PFSK-1 (cell line): ENCODE data around the gene CNIH3.

Experiments
- FOXP2 ChIP-seq: optimal IDR thresholded peaks from 2 replicates; pipeline ENCODE3; 2011; ENCODE audit warnings: borderline replicate concordance, control low read depth, inconsistent platforms; ENCODE audit not compliant: insufficient read depth; ENCODE audit errors: extremely low read length, extremely low read depth
- POLR2AphosphoS5 ChIP-seq: IDR thresholded peaks from 2 replicates; pipeline ENCODE4 v1.6.1; 2012; ENCODE audit warnings: low read depth, mild to moderate bottlenecking, control low read depth, low read length, moderate library complexity
- REST ChIP-seq, 2 experiments: IDR thresholded peaks; 2 replicates each; pipeline versions ENCODE4 v1.6.1 to v1.8.0; 2011 to 2012; ENCODE audit warnings: low read depth in 2 of 2, low read length in 2 of 2, control low read depth in 1 of 2, inconsistent platforms in 1 of 2, mild to moderate bottlenecking in 1 of 2, moderate library complexity in 1 of 2; ENCODE audit not compliant: insufficient read depth in 1 of 2
- SIN3A ChIP-seq: IDR thresholded peaks from 2 replicates; pipeline ENCODE4 v1.6.1; 2012; ENCODE audit warnings: mild to moderate bottlenecking, low read length, moderate library complexity, borderline replicate concordance; ENCODE audit not compliant: insufficient read depth
- TAF1 ChIP-seq: IDR thresholded peaks from 2 replicates; pipeline ENCODE4 v1.6.1; 2012; ENCODE audit warnings: low read length, control low read depth, borderline replicate concordance; ENCODE audit not compliant: insufficient read depth

GRCh38 chr1:224623310-224623714 is 7.2 kb downstream of the CNIH3 start:
- TF ChIP-seq SIN3A (no peak), POLR2AphosphoS5 (no peak), TAF1 (no peak), REST (IDR thresholded peaks at IDR 0.05; ENCODE audit: insufficient read depth in 1 of 2, low read depth in 2 of 2, low read length in 2 of 2) (no peak), FOXP2 (no peak)
